Esophagus squamous epithelium (tissue), 4 donors: ENCODE data around the gene DNAH11.

Source experiments
- POLR2A ChIP-seq, 4 donors: fragments of 450-650 bp; IDR thresholded peaks; one replicate each; pipeline ENCODE4 v1.6.1; 2017; ENCODE audit warnings: antibody characterized with exemption in 4 of 4, mild to moderate bottlenecking in 4 of 4, moderate library complexity in 3 of 4
- TF ChIP-seq, protein P1 (sequence below), 6 experiments: fragments of 450-650 bp in 4 of 6; fragments of 200-600 bp in 2 of 6; sonication (generic) in 2 of 6; IDR thresholded peaks; one replicate each; pipeline ENCODE4 v1.5.1; 2016 to 2019; ENCODE audit warnings: antibody characterized with exemption in 6 of 6, mild to moderate bottlenecking in 4 of 6, moderate library complexity in 4 of 6

DNA sequence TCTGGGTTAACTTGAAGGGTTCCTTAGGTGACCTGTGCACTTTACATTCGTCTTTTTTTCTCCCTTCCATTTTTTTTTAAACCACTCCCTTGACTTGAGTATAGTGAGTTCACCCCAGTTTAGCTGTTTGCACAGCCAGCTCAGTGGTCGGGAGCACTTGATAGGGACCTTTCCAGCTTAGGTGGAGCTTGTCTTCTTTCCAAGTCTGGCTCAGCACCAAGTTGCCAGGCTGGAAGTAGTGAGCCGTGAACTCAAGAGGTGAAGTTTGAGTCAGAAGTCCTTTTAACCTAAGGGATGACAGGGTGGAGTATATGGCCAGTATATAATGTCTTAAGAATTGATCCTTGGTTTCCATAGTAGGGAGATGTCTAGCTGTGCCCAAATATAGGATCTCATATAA lies 7.2 kb downstream of the DNAH11 start:
- TF ChIP-seq, protein P1, sequence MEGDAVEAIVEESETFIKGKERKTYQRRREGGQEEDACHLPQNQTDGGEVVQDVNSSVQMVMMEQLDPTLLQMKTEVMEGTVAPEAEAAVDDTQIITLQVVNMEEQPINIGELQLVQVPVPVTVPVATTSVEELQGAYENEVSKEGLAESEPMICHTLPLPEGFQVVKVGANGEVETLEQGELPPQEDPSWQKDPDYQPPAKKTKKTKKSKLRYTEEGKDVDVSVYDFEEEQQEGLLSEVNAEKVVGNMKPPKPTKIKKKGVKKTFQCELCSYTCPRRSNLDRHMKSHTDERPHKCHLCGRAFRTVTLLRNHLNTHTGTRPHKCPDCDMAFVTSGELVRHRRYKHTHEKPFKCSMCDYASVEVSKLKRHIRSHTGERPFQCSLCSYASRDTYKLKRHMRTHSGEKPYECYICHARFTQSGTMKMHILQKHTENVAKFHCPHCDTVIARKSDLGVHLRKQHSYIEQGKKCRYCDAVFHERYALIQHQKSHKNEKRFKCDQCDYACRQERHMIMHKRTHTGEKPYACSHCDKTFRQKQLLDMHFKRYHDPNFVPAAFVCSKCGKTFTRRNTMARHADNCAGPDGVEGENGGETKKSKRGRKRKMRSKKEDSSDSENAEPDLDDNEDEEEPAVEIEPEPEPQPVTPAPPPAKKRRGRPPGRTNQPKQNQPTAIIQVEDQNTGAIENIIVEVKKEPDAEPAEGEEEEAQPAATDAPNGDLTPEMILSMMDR (IDR thresholded peaks at IDR 0.05), result no peak
- TF ChIP-seq POLR2A (IDR thresholded peaks at IDR 0.05), result no peak
